BE2C (cell line): ENCODE results near the gene AUTS2.

Experiments
- DNase-seq: peaks from one replicate; pipeline ENCODE4 v3.0.0-alpha.2; 2020
- H3K27me3 ChIP-seq: fragments of 250-450 bp; sonication (Bioruptor Pico); 2 replicates; pipeline ENCODE4 v1.5.1; 2020; ENCODE audit warnings: mild to moderate bottlenecking
- H3K36me3 ChIP-seq: fragments of 250-450 bp; sonication (Bioruptor Pico); 2 replicates; pipeline ENCODE4 v1.5.1; 2020; ENCODE audit warnings: mild to moderate bottlenecking
- H3K4me1 ChIP-seq: fragments of 250-450 bp; sonication (Bioruptor Pico); 2 replicates; pipeline ENCODE4 v1.5.1; 2020
- H3K4me3 ChIP-seq: 2 replicates; pipeline ENCODE4 v1.5.1; 2011; ENCODE audit warnings: low read depth, low read length
- H3K9me3 ChIP-seq: fragments of 250-450 bp; sonication (Bioruptor Pico); 2 replicates; pipeline ENCODE4 v1.5.1; 2020
- CTCF ChIP-seq: IDR thresholded peaks from 2 replicates; pipeline ENCODE4 v1.5.1; 2012; ENCODE audit warnings: mild to moderate bottlenecking, low read depth, low read length

The AUTS2 gene

GRCh38 chr7:70787286-70787685 is 1189.0 kb downstream of the AUTS2 start:
- Histone ChIP-seq H3K9me3 (no peaks in the 10 kb centered on the region), H3K27me3 (no peaks in the 10 kb centered on the region), H3K4me3 (no peak overlapping the region), H3K36me3 (no peaks in the 10 kb centered on the region; the same call in 1 of the 2 replicates), H3K4me1 (no peaks in the 10 kb centered on the region)
- no peak for DNase-seq
- TF ChIP-seq CTCF = no peak

- no peak for DNase-seq
- H3K9me3 ChIP-seq = no peaks in the 10 kb centered on the region
- H3K36me3 ChIP-seq = no peaks in the 10 kb centered on the region; the same call in 1 of the 2 replicates
- H3K4me1 ChIP-seq = no peaks in the 10 kb centered on the region
- no peak for TF ChIP-seq CTCF
- H3K4me3 ChIP-seq = no peak overlapping the region
- no peaks in the 10 kb centered on the region for H3K27me3 ChIP-seq
Observed at GRCh38 chr7:70787771-70788170, 1189.5 kb downstream of the AUTS2 start.

GRCh38 chr7:70788276-70788675 is 1190.0 kb downstream of the AUTS2 start:
- DNase-seq = no peak
- H3K36me3 ChIP-seq = no peaks in the 10 kb centered on the region; the same call in 1 of the 2 replicates
- no peak for TF ChIP-seq CTCF
- H3K27me3 ChIP-seq = no peaks in the 10 kb centered on the region
- no peak overlapping the region for H3K4me3 ChIP-seq
- no peaks in the 10 kb centered on the region for H3K9me3 ChIP-seq
- H3K4me1 ChIP-seq = no peaks in the 10 kb centered on the region

- Histone ChIP-seq H3K4me1 (no peaks in the 10 kb centered on the region), H3K36me3 (no peaks in the 10 kb centered on the region; the same call in 1 of the 2 replicates), H3K9me3 (no peaks in the 10 kb centered on the region), H3K27me3 (no peaks in the 10 kb centered on the region), H3K4me3 (no peak overlapping the region)
- no peak for TF ChIP-seq CTCF
- DNase-seq = no peak
Observed at GRCh38 chr7:70789481-70790214, 1191.4 kb downstream of the AUTS2 start.

GRCh38 chr7:70790215-70791073 is 1192.2 kb downstream of the AUTS2 start:
- no peak for TF ChIP-seq CTCF
- DNase-seq = no peak
- Histone ChIP-seq H3K36me3 (no peaks in the 10 kb centered on the region; the same call in 1 of the 2 replicates), H3K4me3 (no peak overlapping the region), H3K9me3 (no peaks in the 10 kb centered on the region), H3K27me3 (no peaks in the 10 kb centered on the region), H3K4me1 (no peaks in the 10 kb centered on the region)
